CD14-positive monocyte (primary cell): ENCODE measurements around the gene HTR7. TPM values are rescaled to one million over a fixed set of nuclear protein-coding genes. Genes with fewer than 3 reads are reported as not detected.

Experiments used
- DNase-seq, 3 donors: peaks; one replicate each; pipeline ENCODE4 v3.0.0-alpha.2; 2011 to 2022
- H2AFZ ChIP-seq: 2 replicates; pipeline ENCODE4 v1.6.0; 2012; ENCODE audit warnings: mild to moderate bottlenecking, low read depth, low read length, inconsistent platforms; ENCODE audit not compliant: insufficient read depth, poor library complexity, severe bottlenecking
- H3K27ac ChIP-seq, 2 donors: 1 replicate in 1 of 2; 2 replicates in 1 of 2; pipeline ENCODE4 v1.5.1; 2012 to 2013; ENCODE audit warnings: low read length in 2 of 2, control low read depth in 1 of 2, inconsistent platforms in 1 of 2, low read depth in 1 of 2, mild to moderate bottlenecking in 1 of 2
- H3K27me3 ChIP-seq, 2 donors: one replicate each; pipeline versions ENCODE4 v1.6.0 to v1.6.1; 2011 to 2013; ENCODE audit warnings: low read length in 2 of 2; ENCODE audit not compliant: control insufficient read depth in 2 of 2, insufficient read depth in 2 of 2
- H3K36me3 ChIP-seq, 2 donors: replicated peaks in 1 of 2; 1 replicate in 1 of 2; 2 replicates in 1 of 2; pipeline versions ENCODE4 v1.5.1 to v1.6.1; 2012 to 2013; ENCODE audit warnings: low read length in 2 of 2, control low read depth in 1 of 2, inconsistent platforms in 1 of 2, mild to moderate bottlenecking in 1 of 2; ENCODE audit not compliant: insufficient read depth in 2 of 2, control insufficient read depth in 1 of 2
- H3K4me1 ChIP-seq, 2 donors: 1 replicate in 1 of 2; 2 replicates in 1 of 2; pipeline versions ENCODE4 v1.5.1 to v1.6.1; 2012 to 2013; ENCODE audit warnings: low read length in 2 of 2, control low read depth in 1 of 2, inconsistent platforms in 1 of 2, mild to moderate bottlenecking in 1 of 2, moderate library complexity in 1 of 2; ENCODE audit not compliant: insufficient read depth in 2 of 2, control insufficient read depth in 1 of 2
- H3K4me2 ChIP-seq: replicated peaks from 2 replicates; pipeline ENCODE3; 2012; ENCODE audit warnings: low read length, moderate library complexity, mild to moderate bottlenecking; ENCODE audit not compliant: poor library complexity, severe bottlenecking; ENCODE audit errors: extremely low read depth
- H3K4me3 ChIP-seq, 3 experiments: fragments of 200-600 bp in 1 of 3; sonication (generic) in 1 of 3; replicated peaks in 1 of 3; 1 replicate in 2 of 3; 2 replicates in 1 of 3; pipeline ENCODE4 v1.5.1; 2011 to 2013; ENCODE audit warnings: low read length in 3 of 3, mild to moderate bottlenecking in 3 of 3, control low read depth in 2 of 3, low read depth in 2 of 3, inconsistent platforms in 1 of 3, moderate library complexity in 1 of 3
- H3K79me2 ChIP-seq: 2 replicates; pipeline ENCODE4 v1.6.0; 2012; ENCODE audit warnings: mild to moderate bottlenecking, control low read depth, inconsistent platforms, low read length, moderate library complexity; ENCODE audit not compliant: insufficient read depth
- H3K9ac ChIP-seq: 2 replicates; pipeline ENCODE4 v1.6.0; 2017; ENCODE audit warnings: low read length, mild to moderate bottlenecking; ENCODE audit not compliant: insufficient read depth, poor library complexity, severe bottlenecking
- H3K9me3 ChIP-seq, 2 donors: replicated peaks in 1 of 2; 1 replicate in 1 of 2; 2 replicates in 1 of 2; pipeline versions ENCODE4 v1.5.1 to v1.6.1; 2012 to 2013; ENCODE audit warnings: low read length in 2 of 2, control low read depth in 1 of 2; ENCODE audit not compliant: control insufficient read depth in 1 of 2, insufficient read depth in 1 of 2
- H4K20me1 ChIP-seq: 2 replicates; pipeline ENCODE4 v1.6.0; 2012; ENCODE audit warnings: mild to moderate bottlenecking, low read length, control low read depth, moderate library complexity; ENCODE audit not compliant: insufficient read depth
- H3K27ac Mint-ChIP-seq, 7 donors: one replicate each; pipeline ENCODE4 v1.8.0; 2020; ENCODE audit warnings: mild to moderate bottlenecking in 7 of 7, mixed read lengths in 7 of 7, moderate library complexity in 6 of 7, inconsistent platforms in 2 of 7
- H3K27me3 Mint-ChIP-seq, 3 donors: one replicate each; pipeline ENCODE4 v1.8.0; 2021 to 2022; ENCODE audit warnings: low read depth in 3 of 3, mild to moderate bottlenecking in 3 of 3, mixed read lengths in 3 of 3, moderate library complexity in 3 of 3, inconsistent platforms in 1 of 3
- H3K36me3 Mint-ChIP-seq, 2 donors: one replicate each; pipeline ENCODE4 v1.8.0; 2020; ENCODE audit warnings: mixed read lengths in 2 of 2, inconsistent platforms in 1 of 2, mild to moderate bottlenecking in 1 of 2
- H3K4me1 Mint-ChIP-seq: one replicate; pipeline ENCODE4 v1.8.0; 2020; ENCODE audit warnings: mild to moderate bottlenecking, mixed read lengths
- H3K4me3 Mint-ChIP-seq, 2 donors: one replicate each; pipeline ENCODE4 v1.8.0; 2020; ENCODE audit warnings: mild to moderate bottlenecking in 2 of 2, mixed read lengths in 2 of 2, moderate library complexity in 1 of 2
- H3K9me3 Mint-ChIP-seq, 7 donors: one replicate each; pipeline ENCODE4 v1.8.0; 2020 to 2022; ENCODE audit warnings: mixed read lengths in 7 of 7, mild to moderate bottlenecking in 6 of 7, moderate library complexity in 6 of 7, inconsistent platforms in 2 of 7
- WGBS: methylation state at CpG from one replicate; pipeline ENCODE4 v1.1.5; 2013; ENCODE audit warnings: missing lambda C conversion rate; ENCODE audit not compliant: insufficient coverage; 5-methylcytosine and 5-hydroxymethylcytosine counted together
- intact Hi-C, 2 donors: fragments of 100-400 bp; cut with micrococcal nuclease; formaldehyde crosslinking; loops; one replicate each; pipeline versions ENCODE4 v1.15.0 to v1.15.1; 2023
- polyA plus RNA-seq, 3 donors: library from polyadenylated mRNA; depleted of rRNA in 1 of 3; unstranded in 2 of 3; stranded (reverse) in 1 of 3; fragments of 300-500 nt in 2 of 3; fragments of >200 nt in 1 of 3; fragmentation: Illumina TruSeq in 2 of 3; gene quantifications; 1 replicate in 2 of 3; 2 replicates in 1 of 3; pipeline ENCODE4 v1.2.3, GENCODE V29; 2012 to 2021
- TF ChIP-seq, protein P1 (sequence below): fragments of 200-600 bp; IDR thresholded peaks from one replicate; pipeline ENCODE4 v1.8.0; 2022; ENCODE audit warnings: antibody characterized with exemption, mild to moderate bottlenecking

The HTR7 gene
- polyA plus RNA-seq, 3 donors = 0.95 to 1.6 (median 1.1) TPM

DNA sequence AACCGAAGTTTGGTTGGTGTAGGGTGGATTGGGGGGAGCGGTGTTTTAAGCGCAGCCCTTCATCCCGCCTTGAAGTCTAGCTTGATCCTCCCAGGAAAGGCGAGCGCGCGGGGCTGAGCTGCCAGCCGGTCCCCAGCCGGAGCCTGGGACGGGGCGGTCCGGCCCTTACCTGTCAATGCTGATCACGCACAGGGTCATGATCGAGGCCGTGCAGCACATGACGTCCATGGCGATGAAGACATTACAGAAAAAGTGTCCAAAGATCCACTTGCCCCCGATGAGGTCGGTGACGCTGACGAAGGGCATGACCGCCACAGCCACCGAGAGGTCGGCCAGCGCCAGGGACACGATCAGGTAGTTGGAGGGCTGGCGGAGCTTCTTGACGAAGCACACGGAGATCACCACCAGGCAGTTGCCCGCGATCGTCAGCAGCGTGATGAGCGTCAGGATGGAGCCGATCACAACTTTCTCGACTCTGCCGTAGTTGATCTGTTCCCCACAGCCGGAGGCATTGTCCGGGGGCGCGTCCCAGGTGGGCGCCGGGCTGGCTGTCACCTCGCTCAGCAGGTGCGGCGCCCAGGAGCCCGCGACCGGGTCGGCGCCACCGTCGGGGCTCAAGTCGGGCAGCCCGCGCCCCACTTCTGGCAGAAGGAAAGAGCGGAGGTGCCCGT lies 740 bp downstream of the HTR7 start:
- H3K27ac ChIP-seq = peak overlapping the region in 1 of 2 donors; percentile 87
- Mint-ChIP-seq H3K4me1 (peaks cover 30% of the 10 kb centered on the region), H3K36me3 (no peaks in the 10 kb centered on the region), H3K27ac (peak overlapping the region in 6 of 7 donors; percentile 66 to 93 (median 88)), H3K9me3 (peaks cover 0 to 5% (median 3%) of the 10 kb centered on the region in 7 donors), H3K4me3 (peak overlapping the region; percentile 96 to 98), H3K27me3 (peaks cover 23 to 36% (median 32%) of the 10 kb centered on the region in 3 donors)
- no peaks in the 10 kb centered on the region for H4K20me1 ChIP-seq
- DNase-seq = peak in 1 of 3 donors; percentile 10
- H3K4me1 ChIP-seq = peaks cover 23 to 36% of the 10 kb centered on the region in 2 donors
- 11% methylated on average over 59 of the region's 59 CpGs for WGBS
- no peaks in the 10 kb centered on the region for H3K36me3 ChIP-seq
- no peaks in the 10 kb centered on the region for H3K9me3 ChIP-seq
- peak overlapping the region; percentile 75 for H3K9ac ChIP-seq
- H3K4me2 ChIP-seq = peak overlapping the region; percentile 96
- H3K4me3 ChIP-seq = peak overlapping the region; percentile 49 to 98 (median 82)
- H3K79me2 ChIP-seq = no peaks in the 10 kb centered on the region
- TF ChIP-seq, protein P1, sequence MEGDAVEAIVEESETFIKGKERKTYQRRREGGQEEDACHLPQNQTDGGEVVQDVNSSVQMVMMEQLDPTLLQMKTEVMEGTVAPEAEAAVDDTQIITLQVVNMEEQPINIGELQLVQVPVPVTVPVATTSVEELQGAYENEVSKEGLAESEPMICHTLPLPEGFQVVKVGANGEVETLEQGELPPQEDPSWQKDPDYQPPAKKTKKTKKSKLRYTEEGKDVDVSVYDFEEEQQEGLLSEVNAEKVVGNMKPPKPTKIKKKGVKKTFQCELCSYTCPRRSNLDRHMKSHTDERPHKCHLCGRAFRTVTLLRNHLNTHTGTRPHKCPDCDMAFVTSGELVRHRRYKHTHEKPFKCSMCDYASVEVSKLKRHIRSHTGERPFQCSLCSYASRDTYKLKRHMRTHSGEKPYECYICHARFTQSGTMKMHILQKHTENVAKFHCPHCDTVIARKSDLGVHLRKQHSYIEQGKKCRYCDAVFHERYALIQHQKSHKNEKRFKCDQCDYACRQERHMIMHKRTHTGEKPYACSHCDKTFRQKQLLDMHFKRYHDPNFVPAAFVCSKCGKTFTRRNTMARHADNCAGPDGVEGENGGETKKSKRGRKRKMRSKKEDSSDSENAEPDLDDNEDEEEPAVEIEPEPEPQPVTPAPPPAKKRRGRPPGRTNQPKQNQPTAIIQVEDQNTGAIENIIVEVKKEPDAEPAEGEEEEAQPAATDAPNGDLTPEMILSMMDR = no peak
- peak overlapping the region; percentile 95 for H2AFZ ChIP-seq
- intact Hi-C loops = no loop called here
- H3K27me3 ChIP-seq = peaks cover 21 to 24% of the 10 kb centered on the region in 2 donors

DNA sequence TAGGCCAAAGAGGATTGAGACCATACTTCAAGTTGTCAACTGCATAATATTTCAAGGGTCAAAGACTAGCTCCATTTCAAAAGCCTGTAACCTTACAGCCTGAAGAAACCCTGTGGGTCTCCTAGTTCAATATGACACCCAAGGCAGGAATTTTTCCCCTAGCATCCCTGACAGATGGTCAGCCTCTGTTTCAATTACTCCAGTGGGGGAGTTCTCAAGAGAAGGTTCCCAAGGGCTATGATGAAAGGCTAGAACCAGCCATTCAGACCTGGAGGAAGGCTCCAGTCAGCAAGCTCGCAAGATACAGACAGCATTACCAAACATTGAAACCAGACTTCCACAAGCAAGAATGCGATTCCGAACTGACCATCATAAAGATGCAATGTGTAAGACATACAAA lies 1.6 kb downstream of the HTR7 start:
- H3K27me3 ChIP-seq = peaks cover 21 to 24% of the 10 kb centered on the region in 2 donors
- Mint-ChIP-seq H3K4me3 (peak overlapping the region; percentile 96 to 98), H3K4me1 (peaks cover 30% of the 10 kb centered on the region), H3K9me3 (peaks cover 4 to 11% (median 9%) of the 10 kb centered on the region in 7 donors), H3K27me3 (peaks cover 23 to 37% (median 32%) of the 10 kb centered on the region in 3 donors), H3K27ac (no peak overlapping the region), H3K36me3 (peaks cover 0 to 2% of the 10 kb centered on the region in 2 donors)
- WGBS = no CpG with 5 or more reads among the region's 3 CpGs
- no peak overlapping the region for H2AFZ ChIP-seq
- TF ChIP-seq, protein P1 = no peak
- peaks cover 4 to 5% of the 10 kb centered on the region in 2 donors for H3K9me3 ChIP-seq
- peaks cover 23 to 36% of the 10 kb centered on the region in 2 donors for H3K4me1 ChIP-seq
- no peaks in the 10 kb centered on the region for H3K79me2 ChIP-seq
- H3K9ac ChIP-seq = peak overlapping the region; percentile 75
- peak overlapping the region; percentile 96 for H3K4me2 ChIP-seq
- H3K36me3 ChIP-seq = no peaks in the 10 kb centered on the region
- H4K20me1 ChIP-seq = no peaks in the 10 kb centered on the region
- peak overlapping the region in 1 of 3 experiments; percentile 82 for H3K4me3 ChIP-seq
- intact Hi-C loops = no loop called here
- DNase-seq = no peak
- H3K27ac ChIP-seq = no peak overlapping the region
